NCI-H128 (cell line): ENCODE data around the gene TAF8.
"Not testable (repeated sequence)": the region's sequence is repeated elsewhere in the genome, so short reads cannot be mapped to it uniquely, and the experiment has no call there.

Experiments used
- DNase-seq: peaks from one replicate; lab custom pipeline; 2025; ENCODE audit not compliant: unreplicated experiment; lab: John Stamatoyannopoulos, UW

Gene TAF8, protein sequence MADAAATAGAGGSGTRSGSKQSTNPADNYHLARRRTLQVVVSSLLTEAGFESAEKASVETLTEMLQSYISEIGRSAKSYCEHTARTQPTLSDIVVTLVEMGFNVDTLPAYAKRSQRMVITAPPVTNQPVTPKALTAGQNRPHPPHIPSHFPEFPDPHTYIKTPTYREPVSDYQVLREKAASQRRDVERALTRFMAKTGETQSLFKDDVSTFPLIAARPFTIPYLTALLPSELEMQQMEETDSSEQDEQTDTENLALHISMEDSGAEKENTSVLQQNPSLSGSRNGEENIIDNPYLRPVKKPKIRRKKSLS

DNA sequence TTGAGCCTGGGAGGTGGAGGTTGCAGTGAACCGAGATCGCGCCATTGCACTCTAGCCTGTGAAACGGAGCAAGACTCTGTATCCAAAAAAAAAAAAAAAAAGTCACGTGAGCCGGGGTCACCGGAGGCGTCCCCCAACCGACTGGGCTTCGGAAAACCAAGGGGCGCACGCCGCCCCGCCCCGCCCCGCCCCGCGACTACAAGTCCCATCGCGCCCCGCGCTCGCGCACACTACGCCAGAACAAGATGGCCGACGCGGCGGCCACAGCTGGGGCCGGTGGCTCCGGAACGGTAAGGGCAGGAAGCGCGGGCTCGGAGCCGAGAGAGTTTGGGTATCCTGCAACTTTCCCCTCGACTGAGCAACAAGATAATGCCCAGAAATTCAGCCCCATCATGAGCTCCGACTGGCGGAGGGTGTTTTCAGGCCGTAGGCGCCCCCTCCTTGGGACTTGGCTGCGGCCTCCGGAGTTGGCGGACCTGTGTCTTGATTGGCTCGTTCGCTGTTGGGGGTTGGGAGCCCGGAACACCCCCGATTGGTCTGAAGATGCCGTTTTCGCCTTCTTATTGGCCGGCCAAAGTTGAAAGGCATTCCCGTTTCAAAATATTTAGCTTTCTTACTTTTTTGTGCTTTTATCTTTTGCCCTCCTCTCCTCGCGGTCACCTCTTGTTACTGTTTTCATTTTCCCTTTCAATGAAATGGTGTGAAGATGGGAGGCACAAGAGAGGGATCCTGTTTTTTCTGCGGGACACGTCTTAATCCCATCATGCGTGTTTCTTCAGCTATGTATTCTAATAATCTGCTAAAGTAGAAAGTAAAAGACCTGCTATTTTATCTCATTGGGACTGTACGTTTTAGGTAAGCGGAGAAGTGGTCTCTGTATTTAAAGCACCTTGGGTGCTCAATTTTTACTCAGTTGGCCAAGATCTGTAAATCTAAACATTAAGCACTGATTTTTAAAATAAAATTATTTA is at the start of gene TAF8:
Gene TAF8, plus strand, starts transcription at position 228 of the 971 bp plus-strand sequence. Its CDS starts 18 bp downstream, at position 246.
- DNase-seq: peak; percentile 60

DNA sequence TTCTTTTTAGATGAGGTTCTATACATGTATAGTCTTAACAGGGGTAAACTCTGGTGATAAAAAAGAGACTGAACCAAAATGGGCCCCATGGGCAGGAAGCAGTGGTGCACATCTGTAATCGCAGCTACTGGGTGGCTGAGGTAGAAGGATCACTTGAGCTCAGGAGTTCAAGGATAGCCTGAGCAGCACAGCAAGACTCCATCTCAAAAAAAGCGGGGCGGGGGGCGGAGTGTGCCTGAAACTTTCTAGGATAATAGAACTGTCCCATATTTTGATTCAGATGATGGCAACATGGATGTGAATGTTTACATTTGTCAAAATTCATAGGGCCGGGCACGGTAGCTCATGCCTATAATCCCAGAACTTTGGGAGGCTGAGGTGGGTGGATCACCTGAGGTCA is 48.8 kb upstream of the TAF8 start:
- no peak for DNase-seq

DNA sequence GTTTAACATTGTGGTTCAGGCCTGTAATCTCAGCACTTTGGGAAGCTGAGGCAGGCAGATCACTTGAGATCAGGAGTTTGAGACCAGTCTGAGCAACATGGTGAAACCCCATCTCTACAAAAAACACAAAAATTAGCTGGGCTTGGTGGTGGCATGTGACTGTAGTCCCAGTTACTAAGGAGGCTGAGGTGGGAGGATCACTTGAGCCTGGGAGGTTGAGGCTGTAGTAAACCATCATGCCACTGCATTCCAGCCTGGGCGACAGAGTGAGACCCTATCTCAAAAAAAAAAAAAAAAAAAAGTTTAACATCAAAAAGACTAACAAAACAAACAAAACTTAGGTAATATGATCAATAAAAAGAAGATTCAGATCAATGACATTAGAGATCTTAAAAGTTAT is 46.7 kb upstream of the TAF8 start:
- DNase-seq: not testable (repeated sequence)

DNA sequence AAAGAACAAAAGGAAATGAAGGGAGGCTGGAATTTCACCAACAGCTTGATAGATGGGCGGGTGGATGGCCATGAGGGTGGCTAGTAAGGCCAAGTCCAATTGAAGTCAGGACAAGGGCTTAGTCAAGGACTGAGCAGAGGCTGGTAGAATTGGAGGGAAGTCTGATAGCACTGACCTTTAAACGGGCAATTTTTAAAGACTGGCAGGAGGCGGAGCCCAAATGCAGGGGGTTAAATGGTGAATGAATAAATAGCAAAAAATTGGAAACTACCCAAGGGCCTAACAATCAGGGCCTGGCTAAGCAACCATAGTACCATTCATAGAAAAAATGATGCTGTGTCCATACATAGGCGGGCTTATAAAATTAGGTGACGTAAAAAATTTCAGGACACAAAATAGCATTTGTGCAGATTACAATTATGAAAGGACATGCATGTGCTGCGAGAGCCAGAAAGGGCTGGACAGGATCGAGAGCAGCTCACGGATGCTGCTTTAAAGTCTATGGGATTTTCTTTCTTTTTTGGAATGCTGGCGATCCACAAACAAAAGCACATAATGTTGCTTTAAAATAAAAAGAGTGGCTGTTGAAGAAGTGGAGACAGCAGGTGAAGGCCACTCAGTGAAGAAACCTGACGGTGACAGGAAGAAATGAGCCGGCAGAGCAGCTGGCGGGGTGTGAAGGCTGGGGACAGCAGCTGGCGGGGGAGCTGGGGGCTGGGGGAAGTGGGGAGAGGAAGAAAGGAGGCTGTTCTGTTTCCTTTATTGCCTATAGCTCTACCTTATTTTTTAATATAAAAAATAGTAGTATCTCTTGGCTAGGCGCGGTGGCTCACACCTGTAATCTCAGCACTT is 42.8 kb upstream of the TAF8 start:
- no peak for DNase-seq

DNA sequence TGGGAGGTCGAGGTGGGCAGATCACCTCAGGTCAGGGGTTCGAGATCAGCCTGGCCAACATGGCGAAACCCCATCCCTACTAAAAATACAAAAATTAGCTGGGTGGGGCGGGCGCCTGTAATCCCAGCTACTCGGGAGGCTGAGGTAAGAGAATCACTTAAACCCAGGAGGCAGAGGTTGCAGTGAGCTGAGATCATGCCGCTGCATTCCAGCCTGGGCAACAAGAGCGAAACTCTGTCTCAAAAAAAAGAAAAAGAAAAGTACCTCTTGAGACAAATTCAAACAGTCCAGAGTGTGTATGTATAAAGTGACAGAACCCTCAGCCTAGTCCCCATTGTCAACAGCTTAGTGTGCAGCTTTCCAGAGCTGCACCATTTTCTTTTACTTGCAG is 42.2 kb upstream of the TAF8 start:
- not testable (repeated sequence) for DNase-seq

DNA sequence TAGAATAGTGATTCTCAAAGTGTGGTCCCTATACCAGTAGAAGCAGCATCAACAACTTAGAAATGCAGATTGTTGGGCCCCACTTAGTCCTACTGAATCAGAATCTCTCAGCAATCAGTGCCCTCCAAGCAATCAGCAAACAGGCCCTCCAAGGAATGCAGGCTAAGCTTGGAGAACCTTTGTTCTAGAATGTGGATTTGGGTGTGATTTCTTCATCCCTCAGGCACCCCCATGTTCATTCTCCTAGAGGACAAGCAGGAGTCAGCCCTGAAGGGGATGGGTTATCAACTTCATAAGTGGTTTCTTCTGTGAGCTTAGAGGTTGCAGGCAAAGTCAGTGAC is 40.5 kb upstream of the TAF8 start:
- no peak for DNase-seq

DNA sequence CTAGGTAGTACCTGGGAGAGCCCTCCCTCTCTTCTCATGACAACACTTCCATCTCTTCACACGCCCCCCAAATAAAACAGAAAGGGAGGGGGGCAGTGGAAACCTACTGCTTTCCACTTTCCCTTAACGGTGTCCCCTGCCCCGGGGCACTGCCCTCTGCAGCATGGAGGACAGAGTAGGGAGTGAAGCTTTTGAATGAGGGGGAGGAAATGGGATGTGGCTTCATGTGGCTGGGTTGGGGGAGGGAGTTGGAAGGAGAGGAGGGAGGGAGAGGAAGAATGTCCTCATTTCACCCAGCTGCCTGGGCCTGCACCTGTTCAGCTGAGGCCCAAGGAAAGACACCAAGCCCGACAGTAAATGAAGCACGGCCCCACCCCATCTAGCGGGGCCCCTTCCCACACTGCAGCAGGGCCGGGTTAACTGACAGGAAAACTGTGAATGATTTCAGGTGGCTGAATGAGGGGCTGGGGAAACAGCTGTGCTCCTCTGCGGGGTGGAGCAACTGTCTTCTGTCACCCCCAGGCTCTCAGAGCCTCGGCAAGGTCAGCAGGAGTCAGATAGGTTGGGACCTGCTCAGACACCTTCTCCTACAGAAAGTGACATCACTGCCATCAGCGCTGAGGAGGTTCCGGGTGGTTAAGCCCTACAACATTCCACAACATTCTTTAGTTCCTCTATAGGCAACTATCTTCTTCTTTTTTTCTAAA is 40.0 kb upstream of the TAF8 start:
- no peak for DNase-seq

DNA sequence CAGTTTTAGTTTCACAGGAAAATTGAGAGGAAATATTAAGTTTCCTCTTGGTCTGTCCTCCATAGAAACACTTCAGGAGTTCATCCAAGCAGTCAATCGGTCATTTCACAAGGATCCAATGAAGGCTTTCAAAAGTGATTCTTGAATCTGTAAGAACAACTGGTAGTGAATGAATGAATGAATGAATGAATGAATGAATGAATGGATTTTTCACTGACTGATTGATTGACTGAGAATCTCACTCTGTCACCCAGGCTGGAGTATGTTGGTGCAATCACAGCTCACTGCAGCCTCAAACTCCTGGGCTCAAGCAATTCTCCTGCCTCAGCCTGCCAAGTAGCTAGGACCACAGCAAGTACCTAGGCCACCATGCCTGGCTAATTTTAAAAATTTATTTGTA is 39.4 kb upstream of the TAF8 start:
- no peak for DNase-seq

DNA sequence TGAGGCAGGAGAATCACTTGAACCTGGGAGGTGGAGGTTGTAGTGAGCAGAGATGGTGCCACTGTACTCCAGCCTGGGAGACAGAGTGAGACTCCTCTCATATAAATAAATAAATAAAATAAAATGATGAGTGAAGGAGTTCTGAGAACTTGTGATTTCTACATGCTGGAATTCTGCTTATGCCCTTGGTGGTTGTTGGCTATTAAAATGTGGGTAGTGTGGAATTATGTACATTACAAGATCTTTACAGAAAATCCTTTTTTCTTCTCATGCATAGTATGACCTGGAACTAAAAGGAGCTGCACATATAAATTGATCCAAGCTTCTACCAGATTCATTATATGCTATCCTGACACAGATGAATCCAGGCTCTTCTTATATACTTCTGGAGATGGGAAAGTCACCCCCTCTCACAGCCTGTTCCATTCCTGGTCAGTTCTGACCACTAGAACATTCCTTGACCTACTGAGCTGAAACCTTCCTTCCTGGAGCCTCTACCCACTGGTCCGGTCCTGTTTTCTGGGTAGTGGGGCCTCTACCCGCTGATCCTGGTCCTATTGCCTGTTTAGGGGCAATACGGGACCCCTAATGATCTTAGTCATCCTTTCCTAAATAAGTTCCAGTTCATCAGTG is 37.7 kb upstream of the TAF8 start:
- DNase-seq: no peak

DNA sequence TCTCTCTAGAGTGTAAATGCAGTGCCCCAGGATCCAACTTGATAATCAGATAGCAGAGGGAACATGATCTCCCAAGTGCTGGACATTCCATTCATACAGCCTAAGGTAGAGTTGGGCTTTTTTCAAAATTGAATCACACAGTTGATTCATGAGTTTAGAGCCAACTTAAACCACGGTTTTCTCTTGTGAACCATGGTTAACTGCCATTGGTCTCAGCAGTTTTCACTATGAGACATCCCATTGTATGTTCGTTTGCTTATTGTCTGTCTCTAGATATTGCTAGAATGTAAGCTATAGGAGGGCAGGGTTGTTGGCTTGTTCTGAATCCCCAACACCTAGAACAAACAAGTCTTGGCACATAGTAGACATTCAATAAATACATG is 37.2 kb upstream of the TAF8 start:
- DNase-seq: no peak

DNA sequence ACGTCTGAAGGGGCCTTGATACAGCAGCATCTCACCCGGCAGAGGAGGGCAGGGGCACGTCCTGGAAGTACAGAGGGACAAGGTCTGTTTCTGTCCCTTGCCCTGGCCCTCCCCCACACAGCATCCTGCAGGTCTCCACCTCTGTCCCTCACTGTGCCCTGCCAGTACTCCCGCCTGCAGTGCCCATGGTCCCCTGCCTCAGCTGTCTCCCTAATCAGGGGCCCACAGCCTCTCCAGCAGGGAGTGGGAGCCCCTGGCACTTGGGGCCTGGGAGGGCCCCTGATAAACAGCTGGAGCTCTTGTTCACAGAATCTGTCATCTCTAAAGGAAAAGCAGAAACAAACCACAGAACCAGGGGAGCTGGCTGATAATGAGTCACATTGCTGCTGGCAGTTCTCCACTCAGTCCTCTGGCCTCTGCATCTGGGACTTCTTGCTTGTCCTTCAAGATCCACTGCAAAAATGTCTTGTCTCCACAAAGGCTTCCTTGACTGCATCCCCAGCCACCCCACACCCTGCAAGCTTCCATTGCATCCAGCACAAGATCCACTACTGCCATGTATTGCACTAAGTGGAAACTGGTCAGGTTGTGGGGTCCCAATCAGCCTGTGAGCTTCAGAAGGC is 33.2 kb upstream of the TAF8 start:
- no peak for DNase-seq

DNA sequence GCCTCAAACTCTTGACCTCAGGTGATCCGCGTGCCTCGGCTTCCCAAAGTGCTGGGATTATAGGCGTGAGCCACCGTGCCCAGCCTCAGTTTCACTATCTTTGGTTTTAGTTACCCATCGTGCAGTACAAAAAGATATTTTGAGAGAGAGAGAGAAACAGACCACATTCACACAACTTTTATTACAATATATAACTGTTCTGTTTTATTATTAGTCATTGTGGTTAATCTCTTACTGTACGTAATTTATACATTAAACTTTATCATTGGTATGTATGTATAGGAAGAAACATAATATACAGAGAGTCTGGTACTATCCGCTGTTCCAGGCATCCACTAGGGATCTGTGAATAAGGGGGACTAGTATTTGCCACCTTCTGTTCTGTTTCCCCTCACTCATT is 29.4 kb upstream of the TAF8 start:
- DNase-seq: no peak

DNA sequence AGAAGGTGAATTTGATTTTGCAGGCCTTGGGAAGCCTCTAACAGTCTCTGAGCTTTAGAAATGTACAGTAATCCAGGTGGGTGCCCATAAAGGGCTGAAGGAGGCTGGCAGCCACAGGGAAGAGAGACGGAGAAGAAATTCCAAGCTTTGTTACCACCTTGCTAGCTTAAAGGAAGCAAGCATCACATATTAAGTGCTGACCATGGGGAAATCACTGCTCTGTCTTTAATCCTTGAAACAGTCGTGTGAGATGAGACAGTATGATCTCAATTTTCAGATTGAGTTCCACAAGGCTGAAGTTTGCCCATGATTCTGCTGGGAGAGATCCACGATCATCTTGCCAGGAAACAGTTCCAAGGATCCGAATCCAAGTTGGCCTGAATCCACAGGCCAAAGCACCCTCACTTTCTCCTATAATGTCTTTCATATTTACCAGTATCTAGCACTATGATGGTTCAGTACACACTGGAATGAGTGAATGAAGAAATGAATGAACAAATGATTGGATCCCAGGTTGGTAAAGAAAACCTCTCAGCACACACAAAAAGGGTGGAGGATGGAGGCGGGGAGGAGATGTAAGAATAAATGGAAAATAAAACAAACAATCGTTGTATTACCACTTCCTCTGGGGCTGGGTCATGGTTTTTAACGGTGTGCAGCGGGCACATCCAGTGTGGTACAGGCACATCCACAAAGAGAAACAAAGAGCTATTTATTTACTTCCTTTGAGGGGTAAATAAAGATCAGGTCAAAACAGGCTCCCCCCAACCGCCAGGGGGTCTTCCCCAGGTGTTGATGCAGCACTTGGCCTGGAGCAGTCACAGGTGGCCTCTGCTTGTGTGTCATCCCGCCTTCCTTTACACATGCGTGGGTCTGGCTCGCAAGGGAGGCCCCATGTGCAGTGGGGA is 28.2 kb upstream of the TAF8 start:
- DNase-seq: no peak

DNA sequence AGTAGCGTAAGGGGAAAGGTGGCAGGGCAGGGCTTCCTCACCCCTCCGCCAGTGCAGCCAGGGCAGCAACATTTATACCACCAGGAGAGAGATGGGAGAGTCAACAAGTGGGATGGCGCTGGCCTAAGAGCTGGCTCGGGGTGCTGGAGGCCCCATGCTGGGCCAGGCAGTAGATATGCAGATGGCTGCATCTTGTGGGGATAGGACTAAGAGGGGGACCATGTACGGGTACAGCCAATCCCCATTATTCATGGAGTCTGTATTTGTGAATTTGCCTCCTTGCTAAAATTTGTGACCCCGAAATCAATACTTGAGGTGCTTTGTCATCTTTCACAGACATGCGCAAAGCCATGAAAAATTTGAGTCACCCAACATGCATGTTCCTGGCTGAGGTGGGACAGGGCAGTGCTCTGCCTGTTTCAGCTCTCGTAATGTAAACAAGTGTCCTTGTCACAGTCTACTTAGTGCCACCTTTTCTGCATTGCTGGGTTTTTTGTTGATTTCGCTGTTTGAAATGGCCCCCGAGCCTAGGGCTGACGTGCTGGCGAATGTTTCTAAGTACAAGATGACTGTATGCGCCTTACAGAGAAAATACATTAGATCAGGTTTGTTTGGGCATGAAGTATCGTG is 27.5 kb upstream of the TAF8 start:
- no peak for DNase-seq

DNA sequence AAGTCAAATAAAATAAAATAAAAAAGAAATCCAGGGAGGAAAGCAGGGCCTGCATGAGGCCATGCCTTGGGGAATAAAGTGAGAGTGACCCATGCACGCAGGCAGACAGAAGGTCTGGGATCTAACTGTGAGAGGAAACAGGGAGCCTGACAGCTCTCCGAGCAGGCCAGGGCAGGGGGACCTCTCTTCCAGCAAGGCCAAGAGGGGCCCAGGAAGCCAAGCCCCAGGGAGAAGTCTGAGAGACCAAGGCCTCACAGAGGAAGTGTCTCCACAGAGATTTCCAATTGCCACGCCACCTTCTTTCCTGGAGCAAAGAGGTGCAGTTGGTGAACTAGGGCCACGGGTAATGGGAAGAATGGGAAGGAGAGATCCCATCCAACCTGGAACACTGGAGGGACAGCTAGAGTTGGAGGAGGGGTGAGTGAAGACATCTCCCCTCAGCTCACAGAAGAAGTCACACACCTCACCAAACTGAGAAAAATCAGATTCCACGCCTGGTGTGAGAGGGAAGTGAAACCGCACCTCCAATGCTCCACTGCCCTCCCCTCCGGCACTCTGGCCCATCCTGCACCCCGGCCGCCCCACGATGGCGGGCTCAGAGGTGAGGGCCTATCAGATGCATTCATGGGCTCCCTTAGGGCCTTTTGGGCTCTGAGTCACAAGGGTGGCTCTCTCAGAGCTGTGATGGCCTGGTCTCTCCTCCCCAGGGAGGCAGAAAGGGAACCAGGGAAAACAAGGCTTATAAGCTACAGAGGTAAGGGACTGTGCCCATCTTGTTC is 25.1 kb upstream of the TAF8 start:
- no peak for DNase-seq

DNA sequence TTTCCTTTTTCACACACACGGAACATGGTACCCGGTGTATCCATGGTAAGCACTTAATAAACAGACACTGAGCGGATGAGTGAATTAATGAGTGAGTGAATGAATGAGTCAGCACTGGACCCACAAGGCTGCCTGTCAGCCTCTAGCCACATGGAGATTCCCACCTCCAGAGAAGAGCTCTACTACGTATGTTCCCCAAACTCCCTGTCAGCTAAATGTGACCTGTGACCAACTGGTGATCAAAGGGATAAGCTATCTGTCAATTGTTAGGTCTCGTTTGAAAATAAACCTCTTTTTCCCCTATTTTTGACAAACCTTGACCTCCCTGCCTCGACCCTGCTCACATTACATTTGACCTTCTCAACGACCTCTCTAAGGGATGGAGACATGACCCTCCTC is 24.5 kb upstream of the TAF8 start:
- no peak for DNase-seq

DNA sequence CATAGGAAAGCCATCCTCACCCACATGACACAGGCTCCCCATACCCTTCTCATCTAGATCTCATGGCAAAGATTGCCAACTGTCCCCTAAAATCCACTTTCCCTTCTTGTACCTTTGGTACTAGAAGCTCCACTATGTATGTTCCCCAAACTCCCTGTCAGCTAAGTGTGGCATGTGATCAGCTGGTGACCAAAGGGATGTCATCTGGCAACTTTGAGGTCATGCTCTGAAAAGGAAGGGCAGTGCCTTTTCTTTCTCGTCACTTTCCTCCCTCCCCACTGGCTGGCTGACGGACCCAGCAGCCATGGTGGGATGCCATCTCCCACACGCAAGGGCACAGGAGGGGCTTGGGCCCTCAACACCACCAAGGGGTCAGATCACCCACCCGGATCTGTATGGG is 23.8 kb upstream of the TAF8 start:
- no peak for DNase-seq
